Tibial nerve (tissue), 4 donors: Measurements from ENCODE around the gene SPIRE2. TPM values are rescaled to one million over a fixed set of nuclear protein-coding genes. Genes with fewer than 3 reads are reported as not detected.

Experiments
- DNase-seq, 2 donors: peaks; one replicate each; pipeline ENCODE4 v3.0.0-alpha.2; 2019; ENCODE audit warnings: low spot score in 2 of 2
- H3K27ac ChIP-seq, 4 donors: fragments of 200-600 bp; sonication (generic) in 3 of 4; one replicate each; pipeline ENCODE4 v1.5.1; 2017 to 2019; ENCODE audit warnings: mild to moderate bottlenecking in 1 of 4
- H3K27me3 ChIP-seq, 2 donors: fragments of 200-600 bp; sonication (generic) in 1 of 2; one replicate each; pipeline versions ENCODE4 v1.5.1 to v1.6.0; 2017 to 2019
- H3K36me3 ChIP-seq, 3 donors: fragments of 200-600 bp; sonication (generic); one replicate each; pipeline ENCODE4 v1.5.1; 2018 to 2019
- H3K4me1 ChIP-seq, 4 donors: fragments of 200-600 bp; sonication (generic) in 3 of 4; one replicate each; pipeline ENCODE4 v1.5.1; 2017 to 2019
- H3K4me3 ChIP-seq, 4 donors: fragments of 200-600 bp; sonication (generic) in 3 of 4; one replicate each; pipeline ENCODE4 v1.5.1; 2017 to 2019; ENCODE audit warnings: mild to moderate bottlenecking in 1 of 4, moderate library complexity in 1 of 4
- H3K9me3 ChIP-seq, 4 donors: fragments of 200-600 bp; sonication (generic) in 3 of 4; one replicate each; pipeline ENCODE4 v1.5.1; 2017 to 2019
- CTCF ChIP-seq, 5 experiments: fragments of 200-600 bp in 3 of 5; fragments of 450-650 bp in 2 of 5; sonication (generic) in 3 of 5; IDR thresholded peaks; one replicate each; pipeline ENCODE4 v1.5.1; 2016 to 2019; ENCODE audit warnings: antibody characterized with exemption in 5 of 5, mild to moderate bottlenecking in 3 of 5, moderate library complexity in 2 of 5
- EP300 ChIP-seq, 2 donors: sonication (generic); formaldehyde crosslinking; IDR thresholded peaks; one replicate each; pipeline ENCODE4 v1.6.1; 2017; ENCODE audit warnings: antibody characterized with exemption in 2 of 2, mild to moderate bottlenecking in 1 of 2
- POLR2A ChIP-seq, 2 donors: fragments of 450-650 bp; IDR thresholded peaks; one replicate each; pipeline ENCODE4 v1.6.1; 2017; ENCODE audit warnings: antibody characterized with exemption in 2 of 2, mild to moderate bottlenecking in 2 of 2, moderate library complexity in 2 of 2
- WGBS, 2 donors: methylation state at CpG; one replicate each; pipeline ENCODE4 v1.1.5; 2018; 5-methylcytosine and 5-hydroxymethylcytosine counted together
- total RNA-seq, 4 donors: library from RNA; depleted of rRNA; stranded (reverse); fragments of >200 nt; gene quantifications; one replicate each; pipeline ENCODE4 v1.1.0, GENCODE V29; 2016

SPIRE2 gene
- total RNA-seq, 4 donors from 2014 or later = 1.1 to 7.2 (median 3.1) TPM; not detected in 1

- DNase-seq = no peak
- Histone ChIP-seq H3K27me3 (no peaks in the 10 kb centered on the region), H3K4me1 (peaks cover 0 to 12% (median 2%) of the 10 kb centered on the region in 4 donors), H3K4me3 (no peak overlapping the region), H3K36me3 (peaks cover 0 to 97% (median 15%) of the 10 kb centered on the region in 3 donors), H3K27ac (no peak overlapping the region), H3K9me3 (no peaks in the 10 kb centered on the region)
- 76 to 92% methylated on average over 4 of the region's 4 CpGs for WGBS, 2 donors
- TF ChIP-seq EP300 (IDR thresholded peaks at IDR 0.05) = no peak
- TF ChIP-seq POLR2A (IDR thresholded peaks at IDR 0.05) = no peak
- no peak for TF ChIP-seq CTCF (IDR thresholded peaks at IDR 0.05)
These were observed 80.0 kb downstream of the SPIRE2 start for GRCh38 chr16:89908236-89908635.

GRCh38 chr16:89909777-89910716 is 81.8 kb downstream of the SPIRE2 start:
- Histone ChIP-seq H3K36me3 (peaks cover 0 to 85% (median 15%) of the 10 kb centered on the region in 3 donors), H3K4me3 (no peak overlapping the region), H3K27me3 (no peaks in the 10 kb centered on the region), H3K9me3 (no peaks in the 10 kb centered on the region), H3K4me1 (peaks cover 0 to 13% (median 2%) of the 10 kb centered on the region in 4 donors), H3K27ac (peak overlapping the region in 2 of 4 donors; percentile 70 to 75)
- no peak for TF ChIP-seq POLR2A (IDR thresholded peaks at IDR 0.05)
- peak in 1 of 2 donors; percentile 60 for TF ChIP-seq EP300 (IDR thresholded peaks at IDR 0.05)
- TF ChIP-seq CTCF (IDR thresholded peaks at IDR 0.05) = peak; percentile 85 to 92 (median 86)
- peak; percentile 64 to 69 for DNase-seq
- 51 to 57% methylated on average over 39 to 47 of the region's 47 CpGs for WGBS, 2 donors

GRCh38 chr16:89910717-89911354 is 82.6 kb downstream of the SPIRE2 start:
- Histone ChIP-seq H3K27ac (peak overlapping the region in 2 of 4 donors; percentile 70 to 75), H3K9me3 (no peaks in the 10 kb centered on the region), H3K4me3 (no peak overlapping the region), H3K36me3 (peaks cover 0 to 77% (median 15%) of the 10 kb centered on the region in 3 donors), H3K4me1 (peaks cover 0 to 21% (median 2%) of the 10 kb centered on the region in 4 donors), H3K27me3 (no peaks in the 10 kb centered on the region)
- WGBS, 2 donors = 90 to 91% methylated on average over 27 of the region's 27 CpGs
- TF ChIP-seq CTCF (IDR thresholded peaks at IDR 0.05) (no peak), EP300 (IDR thresholded peaks at IDR 0.05) (no peak), POLR2A (IDR thresholded peaks at IDR 0.05) (no peak)
- DNase-seq = no peak

GRCh38 chr16:89911375-89911774 is 83.1 kb downstream of the SPIRE2 start:
- 85 to 89% methylated on average over 14 of the region's 14 CpGs for WGBS, 2 donors
- H3K27ac ChIP-seq = no peak overlapping the region
- no peak for DNase-seq
- no peak for TF ChIP-seq CTCF (IDR thresholded peaks at IDR 0.05)
- no peak for TF ChIP-seq EP300 (IDR thresholded peaks at IDR 0.05)
- no peak for TF ChIP-seq POLR2A (IDR thresholded peaks at IDR 0.05)
- peaks cover 0 to 26% (median 2%) of the 10 kb centered on the region in 4 donors for H3K4me1 ChIP-seq
- no peaks in the 10 kb centered on the region for H3K27me3 ChIP-seq
- no peak overlapping the region for H3K4me3 ChIP-seq
- no peaks in the 10 kb centered on the region for H3K9me3 ChIP-seq
- H3K36me3 ChIP-seq = peaks cover 0 to 72% (median 10%) of the 10 kb centered on the region in 3 donors
